OCI-LY3 (cell line): ENCODE data around the gene TMEM35B.

Experiments
- H2AFZ ChIP-seq: fragments of 200-600, 300-600 bp; shearing (Covaris generic); 2 replicates; pipeline ENCODE4 v1.6.0; 2014; ENCODE audit warnings: antibody characterized with exemption, low read depth, low read length
- H3K27ac ChIP-seq: fragments of 200-600, 300-600 bp; sonication (generic); 2 replicates; pipeline ENCODE4 v1.5.1; 2014; ENCODE audit warnings: mild to moderate bottlenecking, low read length, moderate library complexity, mixed read lengths
- H3K27me3 ChIP-seq: fragments of 200-600, 300-600 bp; sonication (generic); 2 replicates; pipeline ENCODE4 v1.6.1; 2014; ENCODE audit warnings: low read depth, low read length, mixed read lengths
- H3K36me3 ChIP-seq: fragments of 200-600, 300-600 bp; sonication (generic); replicated peaks from 2 replicates; pipeline ENCODE3; 2014; ENCODE audit warnings: low read depth, low read length, mixed read lengths
- H3K4me1 ChIP-seq: fragments of 300-600, 200-600 bp; sonication (generic); 2 replicates; pipeline ENCODE4 v1.6.1; 2014; ENCODE audit warnings: low read length, mixed read lengths
- H3K4me2 ChIP-seq: fragments of 200-600, 300-600 bp; sonication (generic); 2 replicates; pipeline ENCODE4 v1.6.1; 2014; ENCODE audit warnings: low read length, mixed read lengths
- H3K4me3 ChIP-seq: fragments of 300-600, 200-600 bp; sonication (generic); 2 replicates; pipeline ENCODE4 v1.5.1; 2014; ENCODE audit warnings: antibody characterized with exemption, mild to moderate bottlenecking, low read length, moderate library complexity
- H3K79me2 ChIP-seq: fragments of 300-600, 200-600 bp; shearing (Covaris generic); 2 replicates; pipeline ENCODE4 v1.6.1; 2014; ENCODE audit warnings: mild to moderate bottlenecking, low read length, mixed read lengths
- H3K9ac ChIP-seq: fragments of 300-600, 200-600 bp; shearing (Covaris generic); 2 replicates; pipeline ENCODE4 v1.6.0; 2014; ENCODE audit warnings: mild to moderate bottlenecking, low read length, moderate library complexity
- H3K9me3 ChIP-seq: fragments of 200-600, 300-600 bp; shearing (Covaris generic); 2 replicates; pipeline ENCODE4 v1.6.1; 2014; ENCODE audit warnings: low read length, mixed read lengths; ENCODE audit not compliant: insufficient read depth
- H4K20me1 ChIP-seq: fragments of 200-600, 300-600 bp; sonication (generic); 2 replicates; pipeline ENCODE4 v1.6.1; 2016; ENCODE audit warnings: low read length, mixed read lengths; ENCODE audit not compliant: insufficient read depth
- CTCF ChIP-seq: fragments of 200-600, 300-600 bp; sonication (generic); IDR thresholded peaks from 2 replicates; pipeline ENCODE4 v1.5.1; 2014; ENCODE audit warnings: antibody characterized with exemption, low read length, low read depth
- EZH2phosphoT487 ChIP-seq: fragments of 200-600 bp; shearing (Covaris generic); IDR thresholded peaks from 2 replicates; pipeline ENCODE4 v1.6.1; 2018; ENCODE audit warnings: antibody characterized with exemption, mixed run types, low read depth

The TMEM35B gene

DNA sequence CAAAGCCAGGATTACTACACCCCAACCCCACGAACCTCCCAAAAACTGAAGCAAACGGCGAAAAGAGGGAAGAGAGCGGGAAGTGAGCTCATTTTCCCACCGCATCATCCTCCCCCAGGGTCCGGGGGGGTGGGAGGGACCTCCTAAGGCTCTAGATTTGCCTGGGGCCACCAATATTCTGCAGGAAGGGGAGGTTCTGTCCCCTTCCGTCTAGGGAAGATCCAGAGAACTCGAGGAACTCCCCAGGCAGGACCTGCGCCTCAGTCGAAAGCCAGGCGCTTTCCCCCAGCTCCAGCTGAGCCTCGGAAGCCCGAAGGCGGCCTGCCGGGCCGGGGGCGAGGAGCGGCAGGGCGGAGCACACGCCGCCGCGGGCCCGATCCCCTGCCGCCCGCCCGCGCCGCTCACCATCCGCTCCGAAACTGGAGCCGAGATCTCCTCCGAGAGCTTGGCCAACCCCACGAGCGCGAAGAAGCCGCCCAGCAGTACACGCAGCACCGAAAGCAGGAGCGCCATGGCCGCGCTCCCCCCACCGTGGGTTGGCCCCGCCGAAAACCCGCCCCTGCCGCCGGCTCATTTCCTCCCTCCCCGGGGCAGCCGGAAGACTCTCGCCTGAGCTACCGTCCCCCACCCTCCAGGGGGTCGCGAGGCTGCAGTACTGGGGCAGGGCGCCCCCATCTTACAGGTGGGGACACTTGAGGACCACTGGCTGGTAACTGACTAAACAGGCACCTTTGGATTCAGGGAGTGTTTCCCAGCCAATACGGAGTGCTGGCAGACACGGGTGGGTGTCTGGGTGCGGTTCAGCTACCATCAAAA is at the start of gene TMEM35B:
Gene TMEM35B (minus strand): TSS at position 555 of the 816 bp plus-strand sequence. CDS start 42 bp downstream, at position 513.
- Histone ChIP-seq H3K36me3 (peaks cover 9% of the 10 kb centered on the region), H2AFZ (peak within 1 kb of the TSS; percentile 62; the same call in 1 of the 2 replicates), H3K4me1 (peaks cover 15% of the 10 kb centered on the region), H3K9ac (peak within 1 kb of the TSS; percentile 90), H3K27me3 (no peaks in the 10 kb centered on the region), H3K9me3 (no peaks in the 10 kb centered on the region), H3K79me2 (peaks cover 10% of the 10 kb centered on the region), H3K4me3 (peak within 1 kb of the TSS; percentile 81), H3K4me2 (peak within 1 kb of the TSS; percentile 91), H4K20me1 (no peaks in the 10 kb centered on the region), H3K27ac (peak within 1 kb of the TSS; percentile 48)
- TF ChIP-seq CTCF (no peak), EZH2phosphoT487 (no peak)

- H3K27me3 ChIP-seq: no peaks in the 10 kb centered on the region
- TF ChIP-seq CTCF (no peak), EZH2phosphoT487 (no peak)
- peaks cover 5% of the 10 kb centered on the region for H3K36me3 ChIP-seq
- no peak overlapping the region for H3K4me3 ChIP-seq
- no peak overlapping the region for H3K9ac ChIP-seq
- peaks cover 16% of the 10 kb centered on the region for H3K79me2 ChIP-seq
- H3K4me1 ChIP-seq: peaks cover 7% of the 10 kb centered on the region
- H3K9me3 ChIP-seq: peaks cover 4% of the 10 kb centered on the region; the same call in 1 of the 2 replicates
- no peak overlapping the region for H3K4me2 ChIP-seq
- no peak overlapping the region for H3K27ac ChIP-seq
- no peak overlapping the region for H2AFZ ChIP-seq
- H4K20me1 ChIP-seq: no peaks in the 10 kb centered on the region
Measured at GRCh38 chr1:35033346-35033745, 48.2 kb upstream of the TMEM35B start.

GRCh38 chr1:35032384-35032739 is 47.2 kb upstream of the TMEM35B start:
- H3K27me3 ChIP-seq: no peaks in the 10 kb centered on the region
- peaks cover 7% of the 10 kb centered on the region for H3K4me1 ChIP-seq
- peak overlapping the region; percentile 69 for H2AFZ ChIP-seq
- H3K9me3 ChIP-seq: peaks cover 4% of the 10 kb centered on the region; the same call in 1 of the 2 replicates
- peaks cover 5% of the 10 kb centered on the region for H3K36me3 ChIP-seq
- peaks cover 16% of the 10 kb centered on the region for H3K79me2 ChIP-seq
- H3K4me3 ChIP-seq: peak overlapping the region; percentile 83
- H3K4me2 ChIP-seq: peak overlapping the region; percentile 78
- H3K27ac ChIP-seq: no peak overlapping the region
- H3K9ac ChIP-seq: no peak overlapping the region
- H4K20me1 ChIP-seq: no peaks in the 10 kb centered on the region
- TF ChIP-seq CTCF (no peak), EZH2phosphoT487 (no peak)

GRCh38 chr1:35030756-35031446 is 45.8 kb upstream of the TMEM35B start:
- H3K27ac ChIP-seq: peak overlapping the region; percentile 75
- no peak for TF ChIP-seq CTCF
- no peak for TF ChIP-seq EZH2phosphoT487
- H3K9ac ChIP-seq: peak overlapping the region; percentile 90
- H3K4me2 ChIP-seq: peak overlapping the region; percentile 78
- peaks cover 16% of the 10 kb centered on the region for H3K79me2 ChIP-seq
- no peaks in the 10 kb centered on the region for H3K27me3 ChIP-seq
- peaks cover 5% of the 10 kb centered on the region for H3K36me3 ChIP-seq
- peak overlapping the region; percentile 83 for H3K4me3 ChIP-seq
- H4K20me1 ChIP-seq: no peaks in the 10 kb centered on the region
- H3K9me3 ChIP-seq: peaks cover 4% of the 10 kb centered on the region; the same call in 1 of the 2 replicates
- H2AFZ ChIP-seq: peak overlapping the region; percentile 84
- peaks cover 7% of the 10 kb centered on the region for H3K4me1 ChIP-seq
